GM19351 (cell line): ENCODE data around the gene KLHL8.
"Not testable (repeated sequence)": the region's sequence is repeated elsewhere in the genome, so short reads cannot be mapped to it uniquely, and the experiment has no call there.

ENCODE experiments used
- ATAC-seq: cut with Tn5 transposase; IDR thresholded peaks from one replicate; pipeline ENCODE4 v1.9.1; 2021; ENCODE audit warnings: mild to moderate bottlenecking, moderate library complexity; ENCODE audit not compliant: unreplicated experiment

KLHL8 gene

DNA sequence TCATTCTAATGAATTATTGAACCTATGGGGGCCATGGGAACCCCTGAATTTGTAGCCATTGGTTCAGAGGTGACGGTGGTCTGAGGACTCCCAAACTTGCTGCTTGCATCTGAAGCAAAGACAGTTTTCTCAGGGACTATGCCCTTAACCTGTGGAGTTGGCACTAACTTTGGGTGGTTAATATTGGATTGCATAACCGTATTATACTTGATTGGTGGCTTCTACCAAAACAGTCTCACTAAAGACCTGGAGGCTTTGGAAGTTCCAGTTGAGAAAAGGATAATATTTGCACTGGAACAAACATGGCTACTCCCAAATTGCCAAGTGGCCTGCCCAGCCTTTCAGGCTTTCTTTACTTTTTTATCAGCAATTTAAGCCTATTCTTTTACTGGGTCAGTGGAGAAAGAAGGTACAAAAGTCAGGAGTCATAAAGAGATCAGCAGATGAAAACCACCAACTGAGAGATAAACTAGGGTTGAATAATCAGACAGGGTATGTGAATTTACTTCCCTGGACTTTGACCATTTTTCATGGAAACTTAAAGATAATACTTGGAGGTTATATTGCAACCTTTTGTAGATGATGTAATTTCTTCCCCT is 7.9 kb upstream of the KLHL8 start:
- no peak for ATAC-seq

GRCh38 chr4:87227751-87228151 is 7.3 kb upstream of the KLHL8 start:
- no peak for ATAC-seq

- ATAC-seq: no peak
Observed at GRCh38 chr4:87225936-87226335, 5.5 kb upstream of the KLHL8 start.

GRCh38 chr4:87224141-87224923 is 3.9 kb upstream of the KLHL8 start:
- ATAC-seq: no peak

DNA sequence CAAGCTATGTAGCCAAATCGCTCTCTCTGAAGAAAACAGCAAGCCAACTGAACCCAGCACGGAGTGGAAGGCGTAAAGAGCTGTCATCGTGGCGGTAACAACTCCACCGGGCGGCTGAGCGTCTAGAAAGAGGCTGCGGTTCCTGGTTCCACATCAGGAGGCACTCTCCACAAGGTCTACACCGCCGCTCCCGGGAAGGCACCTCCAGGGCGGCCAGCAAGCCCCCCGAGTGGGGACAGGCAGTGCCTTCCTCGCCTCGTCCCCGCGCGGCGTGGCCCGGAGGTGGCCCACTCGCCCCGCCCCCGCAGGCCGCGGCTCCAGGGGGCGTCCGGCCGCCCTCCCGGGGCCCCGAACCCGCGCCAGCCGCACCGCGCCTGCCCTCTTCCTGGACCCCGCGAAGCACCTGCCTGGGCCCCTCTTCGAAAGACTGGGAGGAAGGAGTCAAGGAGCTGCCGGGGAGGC is 755 bp downstream of the KLHL8 start:
- ATAC-seq: peak; percentile 38

- not testable (repeated sequence) for ATAC-seq
Observed at GRCh38 chr4:87217235-87217763, 3.1 kb downstream of the KLHL8 start.

- ATAC-seq: no peak
Observed at GRCh38 chr4:87216469-87216868, 3.9 kb downstream of the KLHL8 start.

DNA sequence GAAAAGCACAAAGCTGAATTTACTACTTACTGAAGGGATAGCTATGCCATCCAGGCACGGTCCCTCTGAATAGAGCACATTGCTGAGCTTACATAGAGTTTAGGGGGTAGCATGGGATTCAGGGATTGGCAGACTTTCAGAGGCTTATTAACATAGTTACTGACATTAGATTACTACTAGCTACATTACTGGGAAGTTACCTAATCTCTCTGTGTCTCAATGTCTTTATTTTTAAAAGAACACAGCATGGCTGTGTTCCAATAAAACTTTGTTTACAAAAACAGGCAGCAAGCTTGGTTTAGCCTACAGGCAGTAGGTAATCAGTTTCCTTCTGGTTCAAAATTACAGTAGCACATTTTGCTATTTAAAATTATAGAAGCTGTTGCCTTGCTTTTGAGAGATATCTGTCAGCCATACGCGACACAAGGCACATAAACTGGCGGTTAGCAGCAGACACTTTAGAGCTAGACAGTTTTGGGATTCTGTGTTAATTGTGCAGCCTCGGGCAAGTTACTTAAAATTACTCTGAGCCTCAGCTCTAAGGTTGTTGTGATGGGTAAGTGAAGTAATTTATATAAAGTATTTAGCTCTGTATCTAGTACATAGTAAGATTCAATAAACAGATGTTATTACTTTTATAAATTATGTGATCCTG is 6.9 kb downstream of the KLHL8 start:
- no peak for ATAC-seq

GRCh38 chr4:87211249-87211952 is 9.0 kb downstream of the KLHL8 start:
- ATAC-seq: no peak

GRCh38 chr4:87209696-87210095 is 10.7 kb downstream of the KLHL8 start:
- peak; percentile 78 for ATAC-seq

GRCh38 chr4:87209182-87209581 is 11.2 kb downstream of the KLHL8 start:
- ATAC-seq: no peak

- no peak for ATAC-seq
Observed at GRCh38 chr4:87204559-87204958, 15.9 kb downstream of the KLHL8 start.

GRCh38 chr4:87196927-87197326 is 23.5 kb downstream of the KLHL8 start:
- ATAC-seq: no peak

DNA sequence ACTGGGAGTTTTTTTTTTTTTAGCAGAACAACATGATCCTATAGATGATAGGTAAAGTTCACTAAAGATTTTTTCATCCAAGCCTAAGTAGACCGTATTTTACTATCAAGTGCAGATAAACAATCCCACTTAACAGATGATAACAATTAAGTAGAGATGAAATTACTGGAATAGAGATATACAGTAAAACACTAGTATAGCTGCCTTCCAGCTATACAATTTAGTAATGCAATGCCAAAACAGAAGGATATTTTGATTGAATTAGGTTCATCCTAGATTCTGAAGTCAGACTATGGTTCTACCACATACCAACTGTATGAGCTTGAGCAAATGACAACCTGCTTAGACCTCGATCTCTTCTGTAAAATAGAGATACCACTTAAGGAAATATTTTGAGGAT is 24.3 kb downstream of the KLHL8 start:
- ATAC-seq: no peak

DNA sequence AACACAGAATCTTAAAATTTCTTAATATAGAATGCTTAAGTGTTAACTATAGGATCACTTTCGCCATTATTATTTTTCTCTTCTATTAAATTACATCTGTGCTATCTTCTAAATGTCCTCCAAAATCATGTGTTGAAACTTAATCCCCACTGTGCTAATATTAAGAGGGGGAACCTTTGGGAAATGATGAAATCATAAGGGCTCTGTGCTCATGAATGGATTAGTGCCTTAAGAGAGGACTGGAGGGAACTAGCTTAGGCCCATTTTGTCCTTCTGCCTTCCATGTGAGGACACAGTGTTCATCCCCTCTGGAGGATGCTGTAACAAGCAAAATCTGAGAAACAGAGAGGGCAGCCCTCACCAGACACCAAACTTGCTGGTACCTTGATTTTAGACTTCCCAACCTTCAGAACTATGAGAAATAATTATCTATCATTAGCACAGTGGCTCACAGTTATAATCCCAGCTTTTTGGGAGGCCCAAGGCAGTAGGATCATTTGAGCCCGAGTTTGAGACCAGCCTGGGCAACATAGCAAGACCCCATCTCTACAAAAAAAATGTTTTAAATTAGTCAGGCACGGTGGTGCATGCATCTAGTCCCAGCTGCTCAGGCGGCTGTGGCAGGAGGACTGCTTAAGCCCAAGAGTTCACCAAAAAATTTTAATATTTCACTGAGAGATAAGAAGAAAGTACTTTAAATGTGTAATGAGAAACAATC is 26.3 kb downstream of the KLHL8 start:
- no peak for ATAC-seq

DNA sequence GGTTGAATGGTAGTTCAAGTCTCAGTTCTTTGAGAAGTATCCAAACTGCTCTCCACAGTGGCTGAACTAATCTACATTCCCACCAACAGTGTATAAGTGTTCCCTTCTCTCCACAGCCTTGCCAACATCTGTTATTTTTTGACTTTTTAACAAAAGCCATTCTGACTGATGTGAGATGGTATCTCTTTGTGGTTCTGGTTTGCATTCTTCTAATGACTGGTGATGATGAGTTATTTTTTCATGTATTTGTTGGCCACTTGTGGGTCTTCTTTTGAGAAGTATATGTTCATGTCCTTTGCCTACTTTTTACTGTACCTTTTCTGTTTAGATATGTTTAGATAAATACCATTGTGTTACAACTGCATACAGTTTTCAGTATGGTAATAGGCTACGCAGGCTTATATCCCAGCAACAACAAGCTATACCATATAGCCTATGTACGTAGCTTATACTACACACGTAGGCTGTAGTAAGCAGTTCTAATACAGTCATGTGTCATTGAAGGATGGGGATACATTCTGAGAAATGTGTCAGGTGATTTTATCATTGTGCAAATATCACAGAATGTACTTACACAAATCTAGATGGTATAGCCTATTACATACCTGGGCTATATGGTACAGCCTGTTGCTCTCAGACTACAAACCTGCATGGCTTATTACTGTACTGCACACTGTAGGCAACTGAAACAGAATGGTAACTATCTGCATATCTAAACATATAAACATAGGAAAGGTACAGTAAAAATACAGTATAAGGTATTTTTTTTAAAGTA is 28.1 kb downstream of the KLHL8 start:
- no peak for ATAC-seq

- no peak for ATAC-seq
Observed at GRCh38 chr4:87188932-87189331, 31.5 kb downstream of the KLHL8 start.

DNA sequence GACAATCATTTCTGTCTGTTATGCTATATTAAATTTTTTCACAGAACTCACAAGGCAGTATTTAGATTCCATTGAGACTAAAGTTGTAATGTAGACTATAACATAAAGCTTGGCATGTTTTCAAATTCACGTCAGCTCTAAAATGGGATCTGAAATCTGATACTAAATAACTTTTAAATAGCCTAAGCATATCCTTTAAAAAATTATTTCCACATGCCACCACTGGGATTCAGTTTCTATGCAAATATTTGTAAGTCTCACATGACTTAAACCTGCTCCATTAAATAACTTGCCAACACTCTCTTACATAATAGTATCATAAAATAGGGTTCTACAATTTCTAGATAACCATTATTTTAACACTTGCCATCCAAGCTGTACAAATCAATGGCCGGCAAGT is 32.4 kb downstream of the KLHL8 start:
- no peak for ATAC-seq

- no peak for ATAC-seq
Observed at GRCh38 chr4:87185146-87185870, 35.1 kb downstream of the KLHL8 start.
